ENCODE data around the gene GPS1.

DNA sequence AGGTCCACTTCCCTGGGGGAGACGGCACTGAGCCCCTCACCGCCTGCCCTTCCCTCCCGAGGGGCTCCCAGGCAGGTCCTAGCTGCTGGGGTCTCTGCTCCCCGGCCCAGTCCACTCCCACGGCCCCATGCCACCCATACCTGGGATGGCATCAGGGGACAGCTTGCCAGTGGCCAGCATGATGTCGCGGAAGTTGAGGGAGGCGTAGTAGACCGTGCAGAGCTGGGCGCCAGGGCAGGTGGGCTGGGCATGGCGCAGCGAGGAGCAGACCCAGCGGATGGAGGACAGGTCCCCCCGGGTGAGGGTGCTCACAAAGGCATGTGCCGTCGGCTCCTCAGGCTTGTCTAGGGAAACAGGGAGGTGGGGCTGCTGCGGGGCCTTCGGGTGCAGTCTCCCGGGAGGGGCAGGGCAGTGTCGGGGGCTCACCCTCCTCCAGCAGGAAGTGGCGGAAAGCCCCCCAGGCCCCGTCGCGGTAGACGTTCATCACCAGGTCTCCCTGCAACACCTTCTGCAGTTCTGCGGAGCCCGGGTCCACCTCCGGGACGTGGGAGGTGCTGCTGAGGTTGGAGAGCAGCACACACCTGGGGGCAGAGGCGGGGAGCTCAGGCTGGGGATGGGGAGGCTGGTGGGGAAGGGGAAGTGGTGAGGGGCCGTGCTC, 32.8 kb downstream of the GPS1 start:
- TF ChIP-seq EZH2phosphoT487 (IDR thresholded peaks at IDR 0.05; ENCODE audit: low read depth), result no peak
- TF ChIP-seq, protein P1, sequence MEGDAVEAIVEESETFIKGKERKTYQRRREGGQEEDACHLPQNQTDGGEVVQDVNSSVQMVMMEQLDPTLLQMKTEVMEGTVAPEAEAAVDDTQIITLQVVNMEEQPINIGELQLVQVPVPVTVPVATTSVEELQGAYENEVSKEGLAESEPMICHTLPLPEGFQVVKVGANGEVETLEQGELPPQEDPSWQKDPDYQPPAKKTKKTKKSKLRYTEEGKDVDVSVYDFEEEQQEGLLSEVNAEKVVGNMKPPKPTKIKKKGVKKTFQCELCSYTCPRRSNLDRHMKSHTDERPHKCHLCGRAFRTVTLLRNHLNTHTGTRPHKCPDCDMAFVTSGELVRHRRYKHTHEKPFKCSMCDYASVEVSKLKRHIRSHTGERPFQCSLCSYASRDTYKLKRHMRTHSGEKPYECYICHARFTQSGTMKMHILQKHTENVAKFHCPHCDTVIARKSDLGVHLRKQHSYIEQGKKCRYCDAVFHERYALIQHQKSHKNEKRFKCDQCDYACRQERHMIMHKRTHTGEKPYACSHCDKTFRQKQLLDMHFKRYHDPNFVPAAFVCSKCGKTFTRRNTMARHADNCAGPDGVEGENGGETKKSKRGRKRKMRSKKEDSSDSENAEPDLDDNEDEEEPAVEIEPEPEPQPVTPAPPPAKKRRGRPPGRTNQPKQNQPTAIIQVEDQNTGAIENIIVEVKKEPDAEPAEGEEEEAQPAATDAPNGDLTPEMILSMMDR (IDR thresholded peaks at IDR 0.05; ENCODE audit: low read depth, low read length), result no peak
